Endothelial cell of umbilical vein (primary cell): ENCODE results near the gene CCDC60.

Experiments used
- EZH2 ChIP-seq: IDR thresholded peaks from 2 replicates; pipeline ENCODE4 v1.6.1; 2012; ENCODE audit warnings: borderline replicate concordance, low read depth, mild to moderate bottlenecking, moderate library complexity, low read length, inconsistent platforms; ENCODE audit not compliant: severe bottlenecking
- TF ChIP-seq, protein P1 (sequence below), 2 donors: IDR thresholded peaks; 1 replicate in 1 of 2; 2 replicates in 1 of 2; pipeline ENCODE4 v1.5.1; 2011; ENCODE audit warnings: low read length in 2 of 2, mild to moderate bottlenecking in 2 of 2, moderate library complexity in 2 of 2, control low read depth in 1 of 2, inconsistent platforms in 1 of 2, low read depth in 1 of 2; ENCODE audit not compliant: insufficient read depth in 1 of 2; ENCODE audit errors: extremely low read depth in 1 of 2
- TF ChIP-seq, protein P2 (sequence below): IDR thresholded peaks from 2 replicates; pipeline ENCODE4 v1.6.1; 2011; ENCODE audit not compliant: insufficient read depth, insufficient read length

DNA sequence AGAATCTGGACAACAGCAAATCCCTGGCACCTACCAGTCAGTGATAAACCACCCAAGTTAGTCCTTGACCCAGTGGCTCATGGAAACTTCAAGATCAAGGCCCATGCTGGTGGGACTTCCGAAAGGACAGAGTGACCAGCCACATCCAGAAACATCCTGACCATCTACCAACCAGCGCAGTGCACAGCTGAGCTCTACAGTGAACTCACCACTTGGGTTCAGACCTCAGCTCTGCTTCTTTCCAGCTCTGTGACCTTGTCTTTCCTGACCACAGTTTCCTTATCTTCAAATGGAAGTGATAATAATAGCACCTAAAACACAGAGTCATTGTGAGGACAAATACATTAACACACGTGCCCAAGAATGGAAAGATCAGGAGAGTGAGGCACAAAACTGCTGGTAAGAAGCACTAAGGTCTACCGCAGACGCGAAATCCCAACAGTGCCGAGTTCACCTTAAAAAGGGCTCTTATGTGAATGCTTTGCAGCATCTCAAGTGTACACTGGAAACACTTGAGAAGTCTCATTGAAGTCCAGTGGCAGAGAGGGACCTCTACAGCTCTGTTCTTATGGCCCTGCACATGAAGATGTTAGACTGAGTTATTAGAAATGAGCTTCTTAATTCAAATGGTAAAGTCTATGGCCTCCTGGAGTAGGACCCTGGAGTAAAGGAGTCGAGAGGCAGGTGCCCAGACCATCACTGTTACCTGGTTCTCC is 128.8 kb downstream of the CCDC60 start:
- TF ChIP-seq EZH2, result no peak
- TF ChIP-seq, protein P1, sequence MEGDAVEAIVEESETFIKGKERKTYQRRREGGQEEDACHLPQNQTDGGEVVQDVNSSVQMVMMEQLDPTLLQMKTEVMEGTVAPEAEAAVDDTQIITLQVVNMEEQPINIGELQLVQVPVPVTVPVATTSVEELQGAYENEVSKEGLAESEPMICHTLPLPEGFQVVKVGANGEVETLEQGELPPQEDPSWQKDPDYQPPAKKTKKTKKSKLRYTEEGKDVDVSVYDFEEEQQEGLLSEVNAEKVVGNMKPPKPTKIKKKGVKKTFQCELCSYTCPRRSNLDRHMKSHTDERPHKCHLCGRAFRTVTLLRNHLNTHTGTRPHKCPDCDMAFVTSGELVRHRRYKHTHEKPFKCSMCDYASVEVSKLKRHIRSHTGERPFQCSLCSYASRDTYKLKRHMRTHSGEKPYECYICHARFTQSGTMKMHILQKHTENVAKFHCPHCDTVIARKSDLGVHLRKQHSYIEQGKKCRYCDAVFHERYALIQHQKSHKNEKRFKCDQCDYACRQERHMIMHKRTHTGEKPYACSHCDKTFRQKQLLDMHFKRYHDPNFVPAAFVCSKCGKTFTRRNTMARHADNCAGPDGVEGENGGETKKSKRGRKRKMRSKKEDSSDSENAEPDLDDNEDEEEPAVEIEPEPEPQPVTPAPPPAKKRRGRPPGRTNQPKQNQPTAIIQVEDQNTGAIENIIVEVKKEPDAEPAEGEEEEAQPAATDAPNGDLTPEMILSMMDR (IDR thresholded peaks at IDR 0.05; ENCODE audit: extremely low read depth in 1 of 2, insufficient read depth in 1 of 2, low read depth in 1 of 2, low read length in 2 of 2), result no peak
- TF ChIP-seq, protein P2, sequence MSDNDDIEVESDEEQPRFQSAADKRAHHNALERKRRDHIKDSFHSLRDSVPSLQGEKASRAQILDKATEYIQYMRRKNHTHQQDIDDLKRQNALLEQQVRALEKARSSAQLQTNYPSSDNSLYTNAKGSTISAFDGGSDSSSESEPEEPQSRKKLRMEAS, result no peak
